GM12872 (cell line): ENCODE results near the gene SH3D19.

Experiments used
- CTCF ChIP-seq: IDR thresholded peaks from 3 replicates; pipeline ENCODE4 v1.5.1; 2011; ENCODE audit warnings: low read depth, mild to moderate bottlenecking, low read length, moderate library complexity; ENCODE audit not compliant: insufficient read depth

The SH3D19 gene

GRCh38 chr4:151263455-151263854 lies 62.0 kb downstream of the SH3D19 start:
- no peak for TF ChIP-seq CTCF

- no peak for TF ChIP-seq CTCF
These were observed 64.9 kb downstream of the SH3D19 start for GRCh38 chr4:151260526-151260925.

- no peak for TF ChIP-seq CTCF
These were observed 65.7 kb downstream of the SH3D19 start for GRCh38 chr4:151259752-151260151.

- TF ChIP-seq CTCF = no peak
These were observed 67.7 kb downstream of the SH3D19 start for GRCh38 chr4:151257704-151258103.

GRCh38 chr4:151256134-151256533 lies 69.3 kb downstream of the SH3D19 start:
- no peak for TF ChIP-seq CTCF

- TF ChIP-seq CTCF = no peak
These were observed 73.7 kb downstream of the SH3D19 start for GRCh38 chr4:151251603-151252304.

GRCh38 chr4:151250706-151251105 lies 74.7 kb downstream of the SH3D19 start:
- TF ChIP-seq CTCF = no peak
